GM13976 (cell line): ENCODE measurements around the gene NBAS.

ENCODE experiments used
- DNase-seq: peaks from one replicate; pipeline ENCODE4 v3.0.0; 2012; ENCODE audit warnings: low spot score
- CTCF ChIP-seq: IDR thresholded peaks from 2 replicates; pipeline ENCODE4 v1.5.1; 2012; ENCODE audit warnings: borderline replicate concordance, mild to moderate bottlenecking; ENCODE audit not compliant: insufficient read depth; ENCODE audit errors: extremely low read depth, missing control alignments, control extremely low read depth
- in situ Hi-C: fragments of 300-500 bp; cut with MboI; formaldehyde crosslinking; loops from one replicate; pipeline ENCODE4 v1.12.0; 2022; ENCODE audit warnings: low sequenced_read_pairs, mixed read lengths, inconsistent platforms; ENCODE audit not compliant: unreplicated experiment

Gene NBAS

GRCh38 chr2:15359716-15360531, 201.2 kb downstream of the NBAS start:
- in situ Hi-C loops = no loop called here
- no peak for TF ChIP-seq CTCF
- no peak for DNase-seq

GRCh38 chr2:15357922-15358321, 203.2 kb downstream of the NBAS start:
- no peak for DNase-seq
- TF ChIP-seq CTCF = no peak
- in situ Hi-C loops = no loop called here

- in situ Hi-C loops = no loop called here
- no peak for TF ChIP-seq CTCF
- DNase-seq = no peak
Observed at GRCh38 chr2:15357186-15357585, 203.9 kb downstream of the NBAS start.

- no peak for TF ChIP-seq CTCF
- DNase-seq = no peak
- in situ Hi-C loops = no loop called here
Observed at GRCh38 chr2:15355386-15355785, 205.7 kb downstream of the NBAS start.

- no peak for DNase-seq
- in situ Hi-C loops = no loop called here
- TF ChIP-seq CTCF = no peak
Observed at GRCh38 chr2:15354596-15355366, 206.4 kb downstream of the NBAS start.

- in situ Hi-C loops = no loop called here
- DNase-seq = no peak
- TF ChIP-seq CTCF = no peak
Observed at GRCh38 chr2:15352363-15352762, 208.8 kb downstream of the NBAS start.
